Mammary epithelial cell (primary cell): ENCODE data around the gene OR2A42.
"Not testable (repeated sequence)": the region's sequence is repeated elsewhere in the genome, so short reads cannot be mapped to it uniquely, and the experiment has no call there.

Experiments used
- CTCF ChIP-seq, 2 donors: IDR thresholded peaks in 1 of 2; conservative IDR thresholded peaks in 1 of 2; 2 replicates each; pipeline ENCODE4 v1.5.1; 2011 to 2012; ENCODE audit warnings: inconsistent platforms in 2 of 2, low read length in 2 of 2, mild to moderate bottlenecking in 2 of 2, control low read depth in 1 of 2, low read depth in 1 of 2; ENCODE audit not compliant: insufficient read depth in 1 of 2; ENCODE audit errors: extremely low read depth in 1 of 2
- EZH2 ChIP-seq: IDR thresholded peaks from 2 replicates; pipeline ENCODE4 v1.6.1; 2012; ENCODE audit warnings: low read length, inconsistent platforms, borderline replicate concordance

- not testable (repeated sequence) for TF ChIP-seq CTCF (conservative IDR thresholded peaks at IDR 0.05 in 1 of 2, IDR thresholded peaks at IDR 0.05 in 1 of 2; ENCODE audit: extremely low read depth in 1 of 2, insufficient read depth in 1 of 2, low read depth in 1 of 2, low read length in 2 of 2); EZH2
These were observed 8.4 kb downstream of the OR2A42 start for GRCh38 chr7:144231027-144231426.
